GM21619 (cell line): ENCODE data around the gene CSKMT.

Experiments
- ATAC-seq: cut with Tn5 transposase; IDR thresholded peaks from one replicate; pipeline ENCODE4 v1.9.1; 2021; ENCODE audit not compliant: unreplicated experiment

CSKMT gene

DNA sequence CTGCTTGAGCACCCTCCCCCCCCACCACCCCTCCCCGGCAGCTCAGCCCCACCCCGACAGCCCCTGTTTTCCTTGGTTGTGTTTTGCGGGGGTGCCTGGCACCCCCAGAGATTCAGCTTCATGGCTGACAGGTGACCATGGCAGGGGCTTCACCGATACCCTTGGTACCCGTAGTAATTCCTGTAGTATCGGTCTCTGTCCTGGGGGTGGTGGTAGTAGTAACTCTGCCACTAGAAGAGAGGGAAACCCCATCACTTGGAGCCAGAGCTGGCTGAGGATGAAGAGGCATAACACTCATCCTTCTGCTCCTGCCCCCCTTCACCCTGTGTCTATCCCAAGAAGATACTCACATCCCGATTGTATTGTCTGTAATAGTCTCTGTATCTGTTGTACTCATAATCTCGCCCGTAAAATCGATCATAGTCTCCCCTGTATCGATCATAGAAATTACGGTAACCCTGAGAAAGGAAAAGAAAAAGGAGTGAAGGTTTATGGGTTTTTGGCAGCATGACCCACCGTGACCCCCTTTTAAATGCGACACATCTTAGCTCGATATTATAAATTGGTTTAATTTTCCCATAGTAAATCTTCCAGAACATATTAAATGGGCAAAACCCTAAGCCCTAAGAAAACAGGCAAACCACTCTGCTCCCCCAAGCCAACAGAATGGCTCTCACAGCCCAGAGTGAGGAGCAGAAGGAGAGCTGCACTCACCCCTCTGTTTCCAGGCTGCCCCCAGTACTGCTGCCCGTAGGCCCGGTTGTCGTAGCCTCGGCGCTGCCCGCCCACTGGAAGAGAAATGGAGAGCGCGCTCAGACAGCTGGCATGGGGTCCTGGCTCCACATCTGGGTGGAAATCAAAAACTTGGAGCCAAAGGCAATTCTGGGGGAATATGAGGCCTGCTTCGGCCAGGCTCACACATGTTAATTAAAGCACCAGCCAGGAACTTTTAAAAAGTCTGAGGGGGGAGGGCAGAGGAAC is 50.3 kb downstream of the CSKMT start:
- no peak for ATAC-seq

DNA sequence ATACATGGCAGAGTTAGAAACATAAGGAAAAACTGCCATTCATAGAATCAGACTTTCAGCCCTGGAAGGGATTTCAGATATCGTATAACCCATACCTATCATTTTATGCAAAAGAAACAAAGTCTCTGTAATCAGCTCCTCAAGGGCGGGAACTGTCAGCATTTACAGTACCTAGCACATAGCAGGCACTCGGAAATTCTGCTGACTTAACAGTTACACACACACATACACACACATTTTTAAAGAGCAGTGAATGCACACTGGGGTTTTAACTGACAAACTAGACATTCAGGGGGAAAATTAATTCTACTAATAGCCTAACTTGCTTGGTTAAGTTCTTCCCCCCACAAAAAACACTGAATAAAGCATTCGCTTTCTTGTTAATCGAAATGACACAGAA is 51.1 kb downstream of the CSKMT start:
- ATAC-seq = no peak

DNA sequence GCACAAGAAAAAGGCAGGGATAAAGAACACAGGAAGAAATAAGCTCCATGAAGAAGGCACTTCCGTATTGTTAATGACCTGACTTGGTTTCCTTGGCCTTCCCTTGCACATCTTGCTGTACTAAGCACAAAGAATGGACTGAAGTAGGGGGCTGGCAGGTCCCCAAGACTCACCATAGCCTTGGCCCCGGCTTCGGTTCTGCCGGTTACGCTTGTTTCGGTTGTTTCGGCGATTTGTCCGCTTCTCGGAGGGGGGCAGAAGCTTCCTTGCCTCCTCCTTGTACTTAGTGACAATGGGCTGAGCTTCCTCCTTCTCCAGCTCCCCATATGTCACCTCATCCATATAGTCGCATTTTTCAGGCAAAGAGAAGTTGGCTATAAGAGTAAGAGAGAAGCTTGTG is 51.7 kb downstream of the CSKMT start:
- ATAC-seq = no peak
